Right atrium auricular region (tissue), 2 donors: Measurements from ENCODE around the gene SPON2. TPM values are rescaled to one million over a fixed set of nuclear protein-coding genes. Genes with fewer than 3 reads are reported as not detected.

ENCODE experiments used
- DNase-seq: peaks from one replicate; pipeline ENCODE4 v3.0.0-alpha.2; 2019; ENCODE audit warnings: low spot score
- H3K27ac ChIP-seq, 2 donors: fragments of 200-600 bp; sonication (generic); 1 replicate in 1 of 2; 2 replicates in 1 of 2; pipeline ENCODE4 v1.5.1; 2016 to 2019
- H3K27me3 ChIP-seq, 2 donors: fragments of 200-600 bp; sonication (generic); one replicate each; pipeline versions ENCODE4 v1.5.1 to v1.6.0; 2017 to 2019
- H3K36me3 ChIP-seq: fragments of 200-600 bp; sonication (generic); one replicate; pipeline ENCODE4 v1.5.1; 2016
- H3K4me1 ChIP-seq, 2 donors: fragments of 200-600 bp; sonication (generic); one replicate each; pipeline versions ENCODE4 v1.5.1 to v1.6.0; 2017 to 2019
- H3K4me3 ChIP-seq, 2 donors: fragments of 200-600 bp; sonication (generic); 1 replicate in 1 of 2; 2 replicates in 1 of 2; pipeline ENCODE4 v1.5.1; 2017 to 2019; ENCODE audit warnings: mild to moderate bottlenecking in 1 of 2, moderate library complexity in 1 of 2
- H3K9me3 ChIP-seq, 2 donors: fragments of 200-600 bp; sonication (generic); one replicate each; pipeline ENCODE4 v1.5.1; 2019
- total RNA-seq, 2 donors: library from RNA; depleted of rRNA; stranded (reverse); fragments of >200 nt; gene quantifications; one replicate each; pipeline ENCODE4 v1.1.0, GENCODE V29; 2016
- TF ChIP-seq, protein P1 (sequence below), 2 donors: fragments of 200-600 bp; sonication (generic); IDR thresholded peaks; one replicate each; pipeline ENCODE4 v1.5.1; 2019; ENCODE audit warnings: antibody characterized with exemption in 2 of 2

Gene SPON2
- total RNA-seq, 2 donors from 2014 or later = 13.0 to 20.8 TPM

DNA sequence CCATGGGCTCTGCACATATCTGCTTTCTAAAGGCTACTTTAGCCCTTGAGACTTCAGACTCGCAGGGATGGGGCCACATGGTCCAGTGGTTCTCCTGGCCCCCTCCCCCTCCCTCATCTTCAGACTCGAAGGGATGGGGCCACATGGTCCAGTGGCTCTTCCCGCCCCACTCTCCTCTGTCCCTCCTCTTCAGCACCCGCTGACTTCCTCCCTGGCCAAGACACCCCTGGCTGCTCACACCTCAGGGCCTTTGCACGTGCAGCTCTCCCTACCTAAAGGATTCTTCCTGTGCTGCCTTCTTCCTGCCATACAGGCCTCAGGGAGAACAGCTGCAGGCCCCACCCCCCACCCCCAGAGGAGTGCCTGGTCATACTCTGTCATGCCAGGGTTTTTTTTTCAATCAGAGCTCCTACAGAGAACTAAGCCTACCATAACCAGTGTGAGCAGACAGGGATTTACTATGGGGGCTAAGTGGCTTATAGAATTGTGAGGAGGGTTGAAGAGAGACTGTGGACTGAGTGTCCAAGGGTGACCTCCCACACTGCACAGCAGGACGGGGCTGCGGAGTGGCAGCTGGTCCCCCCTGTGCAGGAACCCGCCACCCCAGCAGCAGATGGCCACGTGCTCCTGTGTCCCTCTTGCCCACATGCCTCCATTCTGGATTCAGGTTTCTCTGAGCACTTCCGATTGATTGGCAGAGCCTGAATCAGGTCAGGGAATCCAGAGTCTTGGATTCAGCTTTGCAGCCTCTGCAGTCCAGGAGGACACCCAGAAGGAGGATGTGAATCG is 6.1 kb upstream of the SPON2 start:
- Histone ChIP-seq H3K36me3 (no peaks in the 10 kb centered on the region), H3K4me3 (no peak overlapping the region), H3K4me1 (peaks cover 0 to 28% of the 10 kb centered on the region in 2 donors), H3K9me3 (peaks cover 0 to 17% of the 10 kb centered on the region in 2 donors), H3K27ac (peak overlapping the region; percentile 72 to 88), H3K27me3 (no peaks in the 10 kb centered on the region)
- TF ChIP-seq, protein P1, sequence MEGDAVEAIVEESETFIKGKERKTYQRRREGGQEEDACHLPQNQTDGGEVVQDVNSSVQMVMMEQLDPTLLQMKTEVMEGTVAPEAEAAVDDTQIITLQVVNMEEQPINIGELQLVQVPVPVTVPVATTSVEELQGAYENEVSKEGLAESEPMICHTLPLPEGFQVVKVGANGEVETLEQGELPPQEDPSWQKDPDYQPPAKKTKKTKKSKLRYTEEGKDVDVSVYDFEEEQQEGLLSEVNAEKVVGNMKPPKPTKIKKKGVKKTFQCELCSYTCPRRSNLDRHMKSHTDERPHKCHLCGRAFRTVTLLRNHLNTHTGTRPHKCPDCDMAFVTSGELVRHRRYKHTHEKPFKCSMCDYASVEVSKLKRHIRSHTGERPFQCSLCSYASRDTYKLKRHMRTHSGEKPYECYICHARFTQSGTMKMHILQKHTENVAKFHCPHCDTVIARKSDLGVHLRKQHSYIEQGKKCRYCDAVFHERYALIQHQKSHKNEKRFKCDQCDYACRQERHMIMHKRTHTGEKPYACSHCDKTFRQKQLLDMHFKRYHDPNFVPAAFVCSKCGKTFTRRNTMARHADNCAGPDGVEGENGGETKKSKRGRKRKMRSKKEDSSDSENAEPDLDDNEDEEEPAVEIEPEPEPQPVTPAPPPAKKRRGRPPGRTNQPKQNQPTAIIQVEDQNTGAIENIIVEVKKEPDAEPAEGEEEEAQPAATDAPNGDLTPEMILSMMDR (IDR thresholded peaks at IDR 0.05) = no peak
- DNase-seq = no peak

DNA sequence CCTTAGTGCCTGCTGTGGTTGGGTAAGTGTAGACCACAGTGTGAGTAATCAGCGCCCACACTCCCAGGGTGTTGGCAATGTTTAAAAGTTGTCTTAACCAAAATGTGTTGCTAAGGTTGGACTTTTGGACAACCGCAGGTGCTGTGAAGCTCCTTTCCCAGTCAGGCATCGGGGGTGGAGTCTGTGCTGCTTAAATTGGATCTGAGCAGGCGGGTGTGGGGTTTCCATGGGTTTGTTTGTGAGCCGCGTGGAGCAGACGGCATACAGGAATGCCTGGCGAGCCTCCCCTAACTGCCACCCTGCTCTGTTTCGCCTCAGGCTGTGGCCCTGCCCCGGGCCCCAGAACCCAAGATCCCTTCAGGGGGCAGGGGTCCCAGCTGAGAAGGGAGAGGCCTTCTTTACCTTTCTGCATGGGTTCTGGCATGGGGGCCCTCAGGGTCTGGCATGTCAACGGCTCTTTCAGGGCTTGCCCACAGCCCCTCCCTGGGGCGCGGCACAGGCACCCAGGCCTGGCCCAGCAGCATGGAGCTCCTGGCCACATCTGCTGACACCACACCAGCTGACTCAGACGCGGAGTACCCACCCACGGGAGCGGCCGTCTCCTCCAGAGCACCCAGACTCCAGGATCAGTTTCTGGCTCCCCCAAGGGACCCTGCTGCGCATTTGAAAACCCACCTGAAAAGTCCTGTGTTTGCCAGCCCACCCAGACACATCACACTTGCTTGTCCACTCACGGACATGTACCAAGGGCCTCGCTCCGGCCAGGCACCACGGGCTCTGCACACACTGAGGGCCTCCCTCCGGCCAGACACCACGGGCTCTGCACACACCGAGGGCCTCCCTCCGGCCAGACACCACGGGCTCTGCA is 5.1 kb upstream of the SPON2 start:
- Histone ChIP-seq H3K4me1 (peaks cover 0 to 36% of the 10 kb centered on the region in 2 donors), H3K27ac (peak overlapping the region; percentile 72 to 88), H3K36me3 (no peaks in the 10 kb centered on the region), H3K4me3 (no peak overlapping the region), H3K27me3 (no peaks in the 10 kb centered on the region), H3K9me3 (peaks cover 0 to 17% of the 10 kb centered on the region in 2 donors)
- DNase-seq = no peak
- TF ChIP-seq, protein P1 (IDR thresholded peaks at IDR 0.05) = no peak

DNA sequence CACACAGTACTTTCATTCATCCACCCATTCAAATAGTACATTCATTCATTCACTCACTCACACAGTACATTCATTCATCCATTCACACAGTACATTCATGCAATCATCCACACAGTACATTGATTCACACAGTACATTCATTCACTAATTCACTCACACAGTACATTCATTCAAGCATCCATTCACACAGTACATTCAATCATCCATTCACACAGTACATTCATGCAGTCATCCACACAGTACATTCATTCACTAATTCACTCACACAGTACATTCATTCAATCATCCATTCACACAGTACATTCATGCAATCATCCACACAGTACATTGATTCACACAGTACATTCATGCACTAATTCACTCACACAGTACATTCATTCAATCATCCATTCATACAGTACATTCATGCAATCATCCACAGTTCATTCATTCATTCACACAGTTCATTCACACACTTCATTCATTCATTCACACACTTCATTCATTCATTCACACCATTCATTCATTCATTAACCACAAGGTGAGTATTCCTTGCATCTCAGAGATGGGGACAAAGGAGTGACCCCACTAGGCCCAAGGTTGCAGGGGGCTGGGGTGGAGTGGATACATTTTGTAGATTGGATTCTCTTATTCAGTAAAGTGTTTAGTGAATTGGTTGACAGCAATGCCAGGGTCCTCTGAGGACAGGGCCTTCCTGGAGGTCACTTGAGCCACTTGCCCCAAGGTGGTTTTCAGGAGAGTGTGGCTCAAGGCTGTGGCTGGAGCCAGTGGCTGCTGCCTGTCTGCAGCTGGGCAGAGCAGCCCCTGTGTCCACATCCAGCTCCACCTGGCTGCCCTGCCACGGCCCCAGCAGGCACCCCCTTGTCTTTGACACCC is 4.3 kb upstream of the SPON2 start:
- peak overlapping the region; percentile 72 to 88 for H3K27ac ChIP-seq
- no peak overlapping the region for H3K4me3 ChIP-seq
- H3K9me3 ChIP-seq = peaks cover 0 to 17% of the 10 kb centered on the region in 2 donors
- no peaks in the 10 kb centered on the region for H3K36me3 ChIP-seq
- H3K27me3 ChIP-seq = peaks cover 1 to 5% of the 10 kb centered on the region in 2 donors
- TF ChIP-seq, protein P1 (IDR thresholded peaks at IDR 0.05) = no peak
- H3K4me1 ChIP-seq = peaks cover 0 to 45% of the 10 kb centered on the region in 2 donors
- DNase-seq = no peak

DNA sequence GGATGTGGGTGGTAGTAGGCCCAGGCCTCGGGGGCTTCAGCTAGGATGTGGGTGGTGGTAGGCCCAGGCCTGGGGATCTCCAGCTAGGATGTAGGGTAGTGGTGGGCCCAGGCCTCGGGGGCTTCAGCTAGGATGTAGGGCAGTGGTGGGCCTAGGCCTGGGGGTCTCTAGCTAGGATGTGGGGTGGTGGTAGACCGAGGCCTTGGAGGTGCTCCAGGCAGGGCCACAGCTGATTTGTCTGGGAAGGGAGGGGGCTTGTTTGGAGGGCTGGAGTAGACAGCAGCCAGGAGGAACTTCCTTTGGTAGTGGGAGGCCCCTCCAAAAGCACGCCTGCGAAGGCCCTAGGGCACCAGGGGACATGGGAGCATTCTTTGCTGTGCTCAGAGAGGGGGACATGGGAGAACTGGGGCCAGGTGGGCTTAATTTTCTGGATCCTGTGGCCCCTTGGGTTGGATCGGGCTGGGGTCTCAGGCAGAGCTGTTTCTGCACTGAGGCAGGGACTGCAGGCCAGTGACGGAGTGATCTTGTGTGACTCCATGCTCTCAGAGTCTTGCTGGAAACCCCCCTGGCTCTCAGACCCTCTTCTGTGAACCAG is 3.3 kb upstream of the SPON2 start:
- peaks cover 0 to 11% of the 10 kb centered on the region in 2 donors for H3K9me3 ChIP-seq
- peaks cover 0 to 54% of the 10 kb centered on the region in 2 donors for H3K4me1 ChIP-seq
- H3K27me3 ChIP-seq = peaks cover 5 to 11% of the 10 kb centered on the region in 2 donors
- H3K36me3 ChIP-seq = no peaks in the 10 kb centered on the region
- TF ChIP-seq, protein P1 (IDR thresholded peaks at IDR 0.05) = no peak
- DNase-seq = no peak
- H3K27ac ChIP-seq = peak overlapping the region in 1 of 2 donors; percentile 43
- no peak overlapping the region for H3K4me3 ChIP-seq
